GM18867 (cell line): ENCODE results near the gene DXO.
"Not testable (repeated sequence)": the region's sequence is repeated elsewhere in the genome, so short reads cannot be mapped to it uniquely, and the experiment has no call there.

Experiments
- ATAC-seq: cut with Tn5 transposase; IDR thresholded peaks from one replicate; pipeline ENCODE4 v1.9.1; 2021; ENCODE audit warnings: mild to moderate bottlenecking, moderate library complexity; ENCODE audit not compliant: unreplicated experiment

Gene DXO

DNA sequence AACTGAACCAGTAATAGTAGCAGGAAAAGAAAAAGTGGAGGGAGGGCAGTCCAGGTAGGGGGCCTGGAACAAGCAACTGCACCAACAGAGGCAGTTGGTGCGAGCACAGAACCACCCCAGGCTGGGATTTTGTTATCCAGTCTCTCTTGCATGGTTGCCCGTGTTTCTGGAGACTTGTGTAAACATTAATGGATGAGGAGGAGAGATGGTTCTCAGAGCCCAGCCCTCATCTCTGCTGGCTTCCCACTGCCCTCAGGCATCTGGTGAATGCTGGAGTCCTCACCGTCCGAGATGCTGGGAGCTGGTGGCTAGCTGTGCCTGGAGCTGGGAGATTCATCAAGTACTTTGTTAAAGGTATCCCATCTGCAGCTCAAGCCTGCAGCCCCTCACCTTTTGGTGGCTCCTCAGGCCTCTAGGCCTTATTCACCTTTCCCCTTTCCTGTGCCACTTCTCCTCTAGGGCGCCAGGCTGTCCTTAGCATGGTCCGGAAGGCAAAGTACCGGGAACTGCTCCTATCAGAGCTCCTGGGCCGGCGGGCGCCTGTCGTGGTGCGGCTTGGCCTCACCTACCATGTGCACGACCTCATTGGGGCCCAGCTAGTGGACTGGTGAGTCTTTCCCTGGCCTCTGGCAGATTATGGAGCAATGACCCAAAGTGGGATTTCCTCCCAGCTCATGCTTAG is 8.4 kb upstream of the DXO start:
- ATAC-seq, result not testable (repeated sequence)

GRCh38 chr6:31979238-31979898 is 7.4 kb upstream of the DXO start:
- no peak for ATAC-seq

- no peak for ATAC-seq
These were observed 6.9 kb upstream of the DXO start for GRCh38 chr6:31978831-31979230.

DNA sequence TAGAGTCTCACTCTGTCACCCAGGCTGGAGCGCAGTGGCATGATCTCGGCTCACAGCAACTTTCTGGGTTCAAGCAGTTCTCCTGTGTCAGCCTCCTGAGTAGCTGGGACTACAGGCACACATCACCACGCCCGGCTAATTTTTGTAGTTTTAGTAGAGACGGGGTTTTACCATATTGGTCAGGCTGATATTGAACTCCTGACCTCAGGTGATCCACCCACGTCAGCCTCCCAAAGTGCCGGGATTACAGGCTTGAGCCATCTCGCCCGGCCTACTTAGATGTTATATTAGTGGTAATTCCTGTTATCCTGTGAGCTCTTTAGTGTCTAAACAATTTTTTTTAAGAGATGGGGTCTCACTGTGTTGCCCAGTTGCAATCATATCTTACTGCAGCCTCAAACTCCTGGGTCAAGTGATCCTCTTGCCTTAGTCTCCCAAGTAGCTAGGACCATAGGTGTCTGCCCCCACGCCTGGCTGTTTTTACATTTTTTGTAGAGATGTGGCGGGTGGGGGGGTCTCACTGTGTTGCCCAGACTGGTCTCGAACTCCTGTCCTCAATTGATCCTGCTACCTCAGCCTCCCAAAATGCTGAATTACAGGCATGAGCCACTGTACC is 6.0 kb upstream of the DXO start:
- ATAC-seq, result no peak

- not testable (repeated sequence) for ATAC-seq
These were observed 4.1 kb upstream of the DXO start for GRCh38 chr6:31976065-31976464.

- no peak for ATAC-seq
These were observed 892 bp upstream of the DXO start for GRCh38 chr6:31972709-31973350.

DNA sequence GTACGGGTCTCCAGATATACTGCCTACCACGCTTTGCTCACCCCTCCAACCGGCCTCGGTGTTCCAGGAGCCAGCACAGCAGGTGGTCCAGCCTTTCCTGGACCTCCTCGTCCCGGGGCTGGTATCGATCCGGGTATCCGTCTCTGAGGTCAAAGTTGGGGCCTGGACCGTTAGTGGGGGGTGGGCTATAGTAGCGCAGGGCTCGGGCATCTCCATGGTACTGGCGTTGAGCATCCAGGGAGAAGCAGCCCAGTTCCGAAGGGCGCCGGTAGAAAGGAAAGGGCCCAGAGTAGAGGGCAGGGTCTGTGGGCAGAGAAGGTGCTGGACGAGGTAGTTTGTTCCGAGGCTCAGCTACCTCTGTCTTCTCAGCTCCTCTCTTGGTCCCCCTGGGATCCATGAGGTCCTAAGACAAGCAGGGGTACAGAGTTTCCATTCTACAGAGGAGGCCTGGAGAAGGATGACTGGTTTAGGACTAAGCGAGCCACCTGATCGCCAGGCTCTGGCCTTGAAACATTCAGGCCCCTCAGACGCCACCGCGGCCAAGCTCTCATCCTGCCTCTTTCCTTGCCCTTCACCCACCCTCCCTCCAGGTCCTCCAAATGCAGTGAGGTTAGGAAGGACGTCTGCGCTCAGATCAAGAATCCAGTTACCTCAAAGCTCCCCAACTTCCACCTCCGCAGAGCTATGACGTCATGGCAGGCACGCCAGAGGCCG is 502 bp downstream of the DXO start:
- ATAC-seq, result no peak

- ATAC-seq, result no peak
These were observed 1.2 kb downstream of the DXO start for GRCh38 chr6:31970604-31971271.

GRCh38 chr6:31969712-31970603 is 2.0 kb downstream of the DXO start:
- ATAC-seq, result no peak

DNA sequence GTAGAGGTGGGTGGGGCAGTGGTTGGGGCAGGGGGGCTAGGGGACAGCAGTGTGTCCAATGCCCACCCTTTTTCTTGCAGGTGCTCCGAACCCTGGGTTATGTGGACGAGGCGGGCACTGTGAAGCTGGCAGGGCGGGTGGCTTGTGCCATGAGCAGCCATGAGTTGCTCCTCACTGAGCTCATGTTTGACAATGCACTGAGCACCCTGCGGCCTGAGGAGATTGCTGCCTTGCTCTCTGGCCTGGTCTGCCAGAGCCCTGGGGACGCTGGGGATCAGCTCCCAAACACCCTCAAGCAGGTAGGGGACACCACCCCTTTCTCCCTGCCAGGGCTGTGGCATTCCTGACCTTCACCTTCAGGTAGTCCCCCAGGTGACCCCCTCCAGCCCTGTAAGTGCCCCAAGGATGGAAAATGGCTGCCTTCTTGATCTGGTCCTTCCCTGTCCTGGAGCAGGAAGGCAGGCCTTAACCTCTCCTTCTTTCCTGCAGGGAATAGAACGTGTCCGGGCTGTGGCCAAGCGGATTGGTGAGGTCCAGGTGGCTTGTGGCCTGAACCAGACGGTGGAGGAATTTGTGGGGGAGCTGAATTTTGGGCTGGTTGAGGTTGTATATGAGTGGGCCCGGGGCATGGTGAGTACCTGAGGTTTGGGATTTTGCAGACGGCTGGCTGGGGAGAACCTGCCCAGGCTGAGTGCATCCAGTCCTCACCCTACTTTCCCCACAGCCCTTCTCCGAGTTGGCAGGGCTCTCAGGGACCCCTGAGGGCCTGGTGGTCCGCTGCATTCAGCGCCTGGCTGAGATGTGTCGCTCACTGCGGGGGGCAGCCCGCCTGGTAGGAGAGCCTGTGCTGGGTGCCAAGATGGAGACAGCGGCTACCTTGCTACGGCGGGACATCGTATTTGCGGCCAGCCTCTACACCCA is 2.9 kb downstream of the DXO start:
- ATAC-seq, result no peak

GRCh38 chr6:31968326-31968725 is 3.6 kb downstream of the DXO start:
- ATAC-seq, result no peak

DNA sequence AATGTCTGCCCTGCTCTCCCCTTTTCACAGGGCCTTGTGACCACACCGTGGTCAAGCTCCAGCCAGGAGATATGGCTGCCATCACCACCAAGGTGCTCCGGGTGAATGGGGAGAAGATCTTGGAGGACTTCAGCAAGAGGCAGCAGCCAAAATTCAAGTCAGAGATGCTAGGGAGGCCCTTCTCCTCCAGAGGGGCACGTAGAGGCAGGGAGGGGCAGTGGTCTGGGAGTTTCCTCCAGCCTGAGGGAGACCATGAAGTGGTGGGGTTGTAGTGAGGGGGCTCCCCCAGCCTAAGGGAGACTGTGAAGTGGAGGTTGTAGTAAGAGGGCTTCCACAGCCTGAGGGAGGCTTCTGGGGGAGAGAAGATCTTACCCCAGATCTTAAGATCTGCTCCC is 4.0 kb downstream of the DXO start:
- ATAC-seq, result no peak

DNA sequence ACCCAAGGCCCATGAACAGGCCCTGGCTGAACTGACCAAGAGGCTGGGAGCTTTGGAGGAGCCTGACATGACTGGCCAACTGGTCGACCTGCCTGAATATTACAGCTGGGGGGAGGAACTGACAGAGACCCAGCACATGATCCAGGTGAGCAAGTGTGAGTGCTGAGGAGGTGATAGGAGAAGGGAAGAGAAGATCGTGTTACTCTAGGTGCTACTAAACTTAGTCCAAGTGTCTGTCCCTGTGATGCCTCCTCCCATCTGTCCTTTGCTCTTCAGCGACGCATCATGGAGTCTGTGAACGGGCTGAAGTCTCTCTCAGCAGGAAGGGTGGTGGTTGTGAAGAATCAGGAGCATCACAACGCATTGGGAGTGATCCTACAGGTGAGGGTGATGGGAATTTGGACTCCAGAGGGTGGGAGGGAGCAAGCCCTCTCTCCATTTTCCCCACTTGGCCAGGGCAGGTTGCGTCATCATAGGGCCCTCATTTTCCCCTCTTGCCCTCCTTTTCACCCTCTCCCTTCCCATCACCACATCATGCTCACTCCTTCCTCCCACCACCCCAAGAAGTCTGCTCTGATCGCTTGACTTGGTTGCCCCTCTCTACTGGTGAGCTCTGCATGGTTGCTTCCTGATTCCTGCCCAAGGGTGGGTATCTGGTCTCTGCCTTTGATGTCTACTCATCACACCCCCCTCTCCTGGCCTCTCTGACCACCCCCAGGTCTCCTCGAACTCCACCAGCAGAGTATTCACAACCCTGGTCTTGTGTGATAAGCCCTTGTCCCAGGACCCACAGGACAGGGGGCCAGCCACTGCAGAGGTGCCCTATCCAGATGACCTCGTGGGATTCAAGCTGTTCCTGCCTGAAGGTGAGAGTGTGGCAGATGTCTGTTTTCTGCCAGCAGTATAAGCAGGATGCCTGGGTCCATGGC is 4.7 kb downstream of the DXO start:
- no peak for ATAC-seq

GRCh38 chr6:31966506-31966905 is 5.4 kb downstream of the DXO start:
- no peak for ATAC-seq

DNA sequence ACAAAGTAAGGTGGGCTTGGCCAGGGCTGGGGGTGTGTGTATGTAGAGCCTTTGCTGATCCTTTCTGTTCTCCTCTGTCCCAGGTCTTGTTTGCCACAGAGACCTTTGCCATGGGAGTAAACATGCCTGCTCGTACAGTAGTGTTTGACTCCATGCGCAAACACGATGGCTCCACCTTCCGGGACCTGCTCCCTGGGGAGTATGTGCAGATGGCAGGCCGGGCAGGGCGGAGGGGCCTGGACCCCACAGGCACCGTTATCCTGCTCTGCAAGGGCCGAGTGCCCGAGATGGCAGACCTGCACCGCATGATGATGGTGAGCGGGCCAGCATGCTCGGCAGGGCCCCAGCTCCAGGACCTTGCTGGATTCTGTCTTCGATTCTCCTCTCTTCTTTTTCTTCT is 6.2 kb downstream of the DXO start:
- ATAC-seq, result no peak

GRCh38 chr6:31963921-31964320 is 8.0 kb downstream of the DXO start:
- ATAC-seq, result no peak

DNA sequence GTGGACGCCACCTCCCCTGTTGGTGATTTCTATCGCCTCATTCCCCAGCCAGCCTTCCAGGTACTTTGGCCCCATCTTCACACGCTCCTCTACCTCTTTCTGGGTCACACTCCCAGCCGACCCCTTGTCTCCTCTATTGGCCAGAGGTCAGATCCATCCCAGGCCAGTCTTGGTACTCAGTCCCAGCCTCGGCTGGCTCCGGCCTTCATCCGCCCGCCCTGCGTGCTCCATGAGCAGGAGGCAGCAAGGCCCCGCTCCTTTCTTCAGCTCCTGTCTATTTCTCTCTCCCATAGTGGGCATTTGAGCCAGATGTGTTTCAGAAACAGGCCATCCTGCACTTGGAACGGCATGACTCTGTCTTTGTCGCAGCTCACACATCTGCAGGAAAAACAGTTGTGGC is 10.3 kb downstream of the DXO start:
- ATAC-seq, result no peak
